BLaER1 (cell line): Measurements from ENCODE around the gene MSMB.
A peak's percentile ranks its signal among the peaks of the same experiment; 100 is the strongest.

ENCODE experiments used
- H3K27ac ChIP-seq: shearing (Covaris generic); formaldehyde crosslinking; 2 replicates; pipeline ENCODE4 v1.8.1; 2022
- H3K27me3 ChIP-seq: shearing (Covaris generic); formaldehyde crosslinking; 2 replicates; pipeline ENCODE4 v1.8.1; 2022
- H3K36me3 ChIP-seq: shearing (Covaris generic); formaldehyde crosslinking; 2 replicates; pipeline ENCODE4 v1.8.1; 2022
- H3K4me1 ChIP-seq: shearing (Covaris generic); formaldehyde crosslinking; 2 replicates; pipeline ENCODE4 v1.8.1; 2022
- H3K4me2 ChIP-seq: shearing (Covaris generic); formaldehyde crosslinking; 2 replicates; pipeline ENCODE4 v1.8.1; 2022
- H3K4me3 ChIP-seq: shearing (Covaris generic); formaldehyde crosslinking; 2 replicates; pipeline ENCODE4 v1.8.1; 2022
- H3K9ac ChIP-seq: shearing (Covaris generic); formaldehyde crosslinking; 2 replicates; pipeline ENCODE4 v1.8.1; 2022
- H3K9me3 ChIP-seq: shearing (Covaris generic); formaldehyde crosslinking; 2 replicates; pipeline ENCODE4 v1.8.1; 2022
- H4K20me1 ChIP-seq: shearing (Covaris generic); formaldehyde crosslinking; 2 replicates; pipeline ENCODE4 v1.8.1; 2022
- Cebpa-rat ChIP-seq: shearing (Covaris generic); IDR thresholded peaks from 2 replicates; pipeline ENCODE4 v1.8.1; 2022

MSMB gene

GRCh38 chr10:46084321-46085165 is 38.5 kb upstream of the MSMB start:
- no peak for TF ChIP-seq Cebpa-rat
- no peak overlapping the region for H3K9ac ChIP-seq

DNA sequence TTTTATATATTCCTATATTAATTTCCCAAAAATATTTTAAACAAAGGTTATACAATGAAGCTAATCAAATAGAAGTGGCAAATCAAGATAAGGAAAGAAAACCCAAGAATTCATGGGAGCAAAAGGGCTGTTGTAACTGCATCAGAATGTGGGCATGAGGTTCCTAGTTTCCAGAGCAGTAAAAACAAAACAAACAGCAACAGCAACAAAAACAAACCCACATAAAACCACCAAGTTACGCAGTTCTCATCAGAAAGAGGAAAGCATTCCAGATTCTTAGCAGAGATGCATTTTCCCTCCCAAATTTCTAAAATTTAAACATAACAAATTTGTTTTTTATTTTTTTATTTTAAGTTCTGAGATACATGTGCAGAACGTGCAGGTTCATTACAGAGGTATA is 34.8 kb upstream of the MSMB start:
- Histone ChIP-seq H3K27ac (no peak overlapping the region), H3K27me3 (no peaks in the 10 kb centered on the region), H3K9ac (no peak overlapping the region), H3K4me2 (no peak overlapping the region), H4K20me1 (no peaks in the 10 kb centered on the region), H3K4me1 (peaks cover 4% of the 10 kb centered on the region; the same call in 1 of the 2 replicates), H3K9me3 (no peaks in the 10 kb centered on the region), H3K4me3 (no peak overlapping the region), H3K36me3 (no peaks in the 10 kb centered on the region)
- TF ChIP-seq Cebpa-rat = no peak

More at GRCh38 chr10:46084321-46085165, 38.5 kb upstream of the MSMB start:
- H3K4me2 ChIP-seq = no peak overlapping the region
- H3K27ac ChIP-seq = no peak overlapping the region
- no peak overlapping the region for H3K4me3 ChIP-seq
- no peaks in the 10 kb centered on the region for H3K36me3 ChIP-seq
- H3K4me1 ChIP-seq = peaks cover 4% of the 10 kb centered on the region; the same call in 1 of the 2 replicates
- H4K20me1 ChIP-seq = no peaks in the 10 kb centered on the region
- H3K27me3 ChIP-seq = no peaks in the 10 kb centered on the region
- no peaks in the 10 kb centered on the region for H3K9me3 ChIP-seq

DNA sequence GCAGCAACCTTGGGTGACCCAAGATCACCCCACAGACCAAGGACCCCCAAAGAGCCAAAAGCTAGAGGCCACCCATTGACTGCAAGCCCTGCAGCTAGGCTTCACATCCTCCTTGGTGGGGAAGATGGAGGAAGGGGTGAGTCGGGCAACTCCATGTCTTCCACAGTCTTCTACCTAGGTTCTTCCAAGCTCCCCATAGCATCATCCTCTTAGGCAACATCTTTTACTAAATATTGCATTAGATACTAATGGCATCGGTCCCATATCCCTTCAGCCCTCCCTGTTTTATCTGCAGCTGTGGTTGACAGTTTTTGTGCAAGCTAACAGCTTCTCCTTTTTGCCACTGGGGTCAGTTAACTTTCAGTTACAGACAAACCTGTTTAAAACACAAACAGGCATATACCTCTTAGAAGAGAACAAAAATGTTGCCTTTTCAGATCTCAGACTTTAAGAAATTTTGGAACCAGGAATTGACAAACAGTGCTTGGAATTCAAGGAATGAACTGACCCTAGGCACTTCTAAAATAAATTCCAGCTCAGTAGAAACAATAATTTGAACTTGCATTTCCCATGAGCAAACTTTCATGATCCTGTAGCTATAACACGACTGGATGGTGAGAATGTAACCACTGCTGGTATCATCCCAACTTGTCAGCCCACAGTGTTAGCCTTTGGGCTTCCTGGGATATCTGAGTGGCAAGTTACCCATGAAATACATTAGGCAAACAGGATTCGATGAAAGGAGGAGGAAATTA is 33.9 kb upstream of the MSMB start:
- Histone ChIP-seq H3K4me3 (no peak overlapping the region), H3K9me3 (no peaks in the 10 kb centered on the region), H3K27ac (peak overlapping the region; percentile 4; the same call in 1 of the 2 replicates), H3K36me3 (no peaks in the 10 kb centered on the region), H3K4me2 (no peak overlapping the region; the same call in 1 of the 2 replicates), H3K9ac (no peak overlapping the region), H3K4me1 (peaks cover 4% of the 10 kb centered on the region; the same call in 1 of the 2 replicates), H3K27me3 (no peaks in the 10 kb centered on the region), H4K20me1 (no peaks in the 10 kb centered on the region)
- no peak for TF ChIP-seq Cebpa-rat

GRCh38 chr10:46077731-46078413 is 31.8 kb upstream of the MSMB start:
- no peak for TF ChIP-seq Cebpa-rat
- no peaks in the 10 kb centered on the region for H3K27me3 ChIP-seq
- no peaks in the 10 kb centered on the region for H3K36me3 ChIP-seq
- no peak overlapping the region for H3K27ac ChIP-seq
- no peak overlapping the region for H3K4me2 ChIP-seq
- no peaks in the 10 kb centered on the region for H4K20me1 ChIP-seq
- H3K9me3 ChIP-seq = no peaks in the 10 kb centered on the region
- no peak overlapping the region for H3K4me3 ChIP-seq
- H3K4me1 ChIP-seq = peaks cover 4% of the 10 kb centered on the region; the same call in 1 of the 2 replicates
- H3K9ac ChIP-seq = no peak overlapping the region

GRCh38 chr10:46077141-46077554 is 31.1 kb upstream of the MSMB start:
- H3K36me3 ChIP-seq = no peaks in the 10 kb centered on the region
- peaks cover 4% of the 10 kb centered on the region; the same call in 1 of the 2 replicates for H3K4me1 ChIP-seq
- no peaks in the 10 kb centered on the region for H3K27me3 ChIP-seq
- no peaks in the 10 kb centered on the region for H4K20me1 ChIP-seq
- no peak overlapping the region for H3K4me3 ChIP-seq
- no peaks in the 10 kb centered on the region for H3K9me3 ChIP-seq
- no peak for TF ChIP-seq Cebpa-rat
- no peak overlapping the region for H3K4me2 ChIP-seq
- no peak overlapping the region for H3K27ac ChIP-seq
- no peak overlapping the region for H3K9ac ChIP-seq

GRCh38 chr10:46075869-46076268 is 29.8 kb upstream of the MSMB start:
- no peaks in the 10 kb centered on the region for H3K9me3 ChIP-seq
- no peak overlapping the region for H3K9ac ChIP-seq
- H3K27ac ChIP-seq = no peak overlapping the region
- TF ChIP-seq Cebpa-rat = no peak
- H3K4me2 ChIP-seq = no peak overlapping the region
- H3K36me3 ChIP-seq = no peaks in the 10 kb centered on the region
- H3K27me3 ChIP-seq = no peaks in the 10 kb centered on the region
- no peak overlapping the region for H3K4me3 ChIP-seq
- H3K4me1 ChIP-seq = peaks cover 4% of the 10 kb centered on the region; the same call in 1 of the 2 replicates
- no peaks in the 10 kb centered on the region for H4K20me1 ChIP-seq

DNA sequence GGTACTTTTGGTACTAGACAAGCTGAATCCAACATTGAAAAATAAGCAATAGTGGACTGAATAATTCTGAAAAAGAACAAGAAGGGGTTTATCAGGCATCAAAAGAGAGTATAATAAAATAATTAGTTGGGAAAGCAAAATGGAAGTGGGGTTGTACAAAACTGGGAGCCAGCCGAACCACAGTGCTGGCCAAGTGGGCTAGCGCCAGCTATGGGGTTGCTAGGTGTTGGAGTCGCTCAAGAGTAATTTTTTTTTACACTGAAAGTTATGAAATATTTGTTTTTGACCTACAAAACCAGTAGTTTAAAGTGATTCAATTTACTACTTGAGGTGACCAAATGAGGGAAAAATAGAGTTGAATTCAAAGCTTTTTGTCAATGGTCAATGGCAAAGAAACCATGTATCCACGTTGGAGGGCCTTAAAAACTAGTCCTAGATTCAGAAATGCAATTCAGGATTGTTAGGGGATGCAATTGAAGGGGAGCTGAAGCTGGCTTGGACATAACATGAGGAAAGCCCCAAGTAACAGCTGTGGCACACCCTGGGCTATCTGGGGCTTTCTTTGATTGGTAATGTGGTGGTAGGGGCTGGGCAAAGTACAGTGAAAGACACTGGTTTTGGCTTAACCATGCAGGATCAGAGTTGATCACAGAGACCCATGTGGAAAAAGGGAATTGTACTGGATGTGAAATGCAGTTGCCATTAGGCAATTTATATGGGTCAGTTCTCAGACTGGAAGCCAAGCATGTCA is 28.3 kb upstream of the MSMB start:
- H3K27ac ChIP-seq = no peak overlapping the region
- no peak overlapping the region for H3K9ac ChIP-seq
- no peak for TF ChIP-seq Cebpa-rat
- H3K4me2 ChIP-seq = no peak overlapping the region
- no peaks in the 10 kb centered on the region for H4K20me1 ChIP-seq
- no peak overlapping the region for H3K4me3 ChIP-seq
- H3K36me3 ChIP-seq = no peaks in the 10 kb centered on the region
- no peaks in the 10 kb centered on the region; the same call in 1 of the 2 replicates for H3K4me1 ChIP-seq
- H3K9me3 ChIP-seq = no peaks in the 10 kb centered on the region
- H3K27me3 ChIP-seq = no peaks in the 10 kb centered on the region

- H3K4me1 ChIP-seq = no peaks in the 10 kb centered on the region; the same call in 1 of the 2 replicates
- no peaks in the 10 kb centered on the region for H3K9me3 ChIP-seq
- H3K27me3 ChIP-seq = no peaks in the 10 kb centered on the region
- H3K4me2 ChIP-seq = no peak overlapping the region
- H3K36me3 ChIP-seq = no peaks in the 10 kb centered on the region
- H3K27ac ChIP-seq = no peak overlapping the region
- no peak for TF ChIP-seq Cebpa-rat
- H3K4me3 ChIP-seq = no peak overlapping the region
- H4K20me1 ChIP-seq = no peaks in the 10 kb centered on the region
- no peak overlapping the region for H3K9ac ChIP-seq
Measured at GRCh38 chr10:46073564-46073963, 27.5 kb upstream of the MSMB start.

- no peak overlapping the region for H3K4me2 ChIP-seq
Measured at GRCh38 chr10:46070749-46071148, 24.7 kb upstream of the MSMB start.

More at GRCh38 chr10:46070749-46071148, 24.7 kb upstream of the MSMB start:
- Histone ChIP-seq H3K27me3 (no peaks in the 10 kb centered on the region), H3K27ac (no peak overlapping the region), H3K36me3 (no peaks in the 10 kb centered on the region), H3K9me3 (no peaks in the 10 kb centered on the region), H3K9ac (no peak overlapping the region), H3K4me3 (no peak overlapping the region), H3K4me1 (no peaks in the 10 kb centered on the region), H4K20me1 (no peaks in the 10 kb centered on the region)
- no peak for TF ChIP-seq Cebpa-rat
